Ovary (tissue), 3 donors: ENCODE results near the gene ZNF443.

Experiments
- EP300 ChIP-seq: sonication (generic); formaldehyde crosslinking; IDR thresholded peaks from one replicate; pipeline ENCODE4 v1.6.1; 2017; ENCODE audit warnings: antibody characterized with exemption
- TF ChIP-seq, protein P1 (sequence below), 3 donors: fragments of 450-650 bp in 2 of 3; fragments of 200-600 bp in 1 of 3; IDR thresholded peaks; one replicate each; pipeline versions ENCODE4 v1.5.1 to v1.8.0; 2016 to 2022; ENCODE audit warnings: antibody characterized with exemption in 3 of 3, mild to moderate bottlenecking in 1 of 3
- donor health status: DM: no; HTN: no; CAD: no.

GRCh38 chr19:12411893-12412292 is 28.9 kb downstream of the ZNF443 start:
- TF ChIP-seq, protein P1, sequence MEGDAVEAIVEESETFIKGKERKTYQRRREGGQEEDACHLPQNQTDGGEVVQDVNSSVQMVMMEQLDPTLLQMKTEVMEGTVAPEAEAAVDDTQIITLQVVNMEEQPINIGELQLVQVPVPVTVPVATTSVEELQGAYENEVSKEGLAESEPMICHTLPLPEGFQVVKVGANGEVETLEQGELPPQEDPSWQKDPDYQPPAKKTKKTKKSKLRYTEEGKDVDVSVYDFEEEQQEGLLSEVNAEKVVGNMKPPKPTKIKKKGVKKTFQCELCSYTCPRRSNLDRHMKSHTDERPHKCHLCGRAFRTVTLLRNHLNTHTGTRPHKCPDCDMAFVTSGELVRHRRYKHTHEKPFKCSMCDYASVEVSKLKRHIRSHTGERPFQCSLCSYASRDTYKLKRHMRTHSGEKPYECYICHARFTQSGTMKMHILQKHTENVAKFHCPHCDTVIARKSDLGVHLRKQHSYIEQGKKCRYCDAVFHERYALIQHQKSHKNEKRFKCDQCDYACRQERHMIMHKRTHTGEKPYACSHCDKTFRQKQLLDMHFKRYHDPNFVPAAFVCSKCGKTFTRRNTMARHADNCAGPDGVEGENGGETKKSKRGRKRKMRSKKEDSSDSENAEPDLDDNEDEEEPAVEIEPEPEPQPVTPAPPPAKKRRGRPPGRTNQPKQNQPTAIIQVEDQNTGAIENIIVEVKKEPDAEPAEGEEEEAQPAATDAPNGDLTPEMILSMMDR (IDR thresholded peaks at IDR 0.05) = no peak
- no peak for TF ChIP-seq EP300
